BLaER1 (cell line): ENCODE results near the gene GPR108.
"Not testable (repeated sequence)": the region's sequence is repeated elsewhere in the genome, so short reads cannot be mapped to it uniquely, and the experiment has no call there.

Experiments used
- H3K27ac ChIP-seq: shearing (Covaris generic); formaldehyde crosslinking; 2 replicates; pipeline ENCODE4 v1.8.1; 2022
- H3K27me3 ChIP-seq: shearing (Covaris generic); formaldehyde crosslinking; 2 replicates; pipeline ENCODE4 v1.8.1; 2022
- H3K36me3 ChIP-seq: shearing (Covaris generic); formaldehyde crosslinking; 2 replicates; pipeline ENCODE4 v1.8.1; 2022
- H3K4me1 ChIP-seq: shearing (Covaris generic); formaldehyde crosslinking; 2 replicates; pipeline ENCODE4 v1.8.1; 2022
- H3K4me2 ChIP-seq: shearing (Covaris generic); formaldehyde crosslinking; 2 replicates; pipeline ENCODE4 v1.8.1; 2022
- H3K4me3 ChIP-seq: shearing (Covaris generic); formaldehyde crosslinking; 2 replicates; pipeline ENCODE4 v1.8.1; 2022
- H3K9ac ChIP-seq: shearing (Covaris generic); formaldehyde crosslinking; 2 replicates; pipeline ENCODE4 v1.8.1; 2022
- H3K9me3 ChIP-seq: shearing (Covaris generic); formaldehyde crosslinking; 2 replicates; pipeline ENCODE4 v1.8.1; 2022
- H4K20me1 ChIP-seq: shearing (Covaris generic); formaldehyde crosslinking; 2 replicates; pipeline ENCODE4 v1.8.1; 2022
- Cebpa-rat ChIP-seq: shearing (Covaris generic); IDR thresholded peaks from 2 replicates; pipeline ENCODE4 v1.8.1; 2022

Gene GPR108

DNA sequence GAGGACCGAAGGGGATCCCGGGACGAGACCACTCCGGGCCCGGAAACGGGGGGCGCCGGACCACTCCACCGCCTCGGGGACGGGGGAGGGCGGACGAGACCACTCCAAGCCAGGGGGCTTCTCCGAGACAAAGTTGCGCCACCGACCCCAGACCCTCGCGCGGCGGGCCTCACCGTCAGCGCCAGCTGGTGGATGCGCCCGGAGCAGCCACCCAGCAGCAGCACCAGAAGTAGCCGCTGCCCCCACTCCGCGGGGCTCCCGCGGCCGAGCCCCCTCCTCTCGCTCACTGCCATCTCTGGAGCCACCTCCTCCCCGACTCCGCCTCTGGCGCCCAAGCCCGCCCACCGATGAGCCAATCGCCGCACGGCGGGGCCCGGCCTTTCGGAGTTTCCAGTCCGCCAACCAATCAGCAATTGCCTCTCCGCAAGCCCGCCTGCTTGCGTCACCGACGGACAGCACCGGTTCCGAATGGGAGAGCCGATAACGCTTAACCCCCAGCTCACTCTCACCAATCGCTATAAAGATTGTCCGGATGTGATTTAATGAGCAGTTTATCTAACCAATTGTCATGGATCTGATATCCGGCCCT lies at the start of gene GPR108:
GPR108 (minus strand) TSS at position 297 of the 589 bp plus-strand sequence; CDS start at position 293, 4 bp downstream.
- H3K36me3 ChIP-seq = peaks cover 16% of the 10 kb centered on the region
- peak within 1 kb of the TSS; percentile 97 for H3K4me2 ChIP-seq
- peak within 1 kb of the TSS; percentile 99 for H3K27ac ChIP-seq
- peaks cover 9% of the 10 kb centered on the region; the same call in 1 of the 2 replicates for H4K20me1 ChIP-seq
- peak; percentile 14; the same call in 1 of the 2 replicates for TF ChIP-seq Cebpa-rat
- peaks cover 45% of the 10 kb centered on the region for H3K4me1 ChIP-seq
- H3K27me3 ChIP-seq = no peaks in the 10 kb centered on the region
- H3K9me3 ChIP-seq = no peaks in the 10 kb centered on the region
- H3K9ac ChIP-seq = peak within 1 kb of the TSS; percentile 96
- H3K4me3 ChIP-seq = peak within 1 kb of the TSS; percentile 90

DNA sequence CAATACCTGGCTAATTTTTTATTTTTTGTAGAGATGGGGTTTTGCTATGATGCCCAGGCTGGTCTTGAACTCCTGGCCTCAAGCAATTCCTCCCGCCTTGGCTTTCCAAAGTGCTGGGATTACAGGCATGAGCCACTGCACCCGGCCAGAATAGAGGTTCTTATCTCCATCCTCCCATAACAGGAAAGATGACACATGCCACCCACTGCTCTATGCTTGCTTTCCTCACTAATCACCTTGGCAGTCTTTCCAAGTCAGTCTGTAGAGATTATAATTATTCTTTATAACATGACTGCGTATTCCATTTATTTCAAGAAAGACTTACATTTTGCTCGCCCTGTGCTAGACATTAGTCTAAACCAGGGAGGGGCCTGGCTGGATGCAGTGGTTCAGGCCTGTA lies 41.8 kb upstream of the GPR108 start:
- no peak overlapping the region for H3K9ac ChIP-seq
- no peak overlapping the region for H3K4me3 ChIP-seq
- TF ChIP-seq Cebpa-rat = no peak
- H3K27ac ChIP-seq = no peak overlapping the region
- H4K20me1 ChIP-seq = peaks cover 100% of the 10 kb centered on the region
- peaks cover 90% of the 10 kb centered on the region for H3K36me3 ChIP-seq
- H3K4me2 ChIP-seq = 0 out of 2 replicates have a peak overlapping the region, but pooled peaks have one; percentile 17
- no peaks in the 10 kb centered on the region for H3K27me3 ChIP-seq
- peaks cover 47% of the 10 kb centered on the region for H3K4me1 ChIP-seq
- no peaks in the 10 kb centered on the region for H3K9me3 ChIP-seq

DNA sequence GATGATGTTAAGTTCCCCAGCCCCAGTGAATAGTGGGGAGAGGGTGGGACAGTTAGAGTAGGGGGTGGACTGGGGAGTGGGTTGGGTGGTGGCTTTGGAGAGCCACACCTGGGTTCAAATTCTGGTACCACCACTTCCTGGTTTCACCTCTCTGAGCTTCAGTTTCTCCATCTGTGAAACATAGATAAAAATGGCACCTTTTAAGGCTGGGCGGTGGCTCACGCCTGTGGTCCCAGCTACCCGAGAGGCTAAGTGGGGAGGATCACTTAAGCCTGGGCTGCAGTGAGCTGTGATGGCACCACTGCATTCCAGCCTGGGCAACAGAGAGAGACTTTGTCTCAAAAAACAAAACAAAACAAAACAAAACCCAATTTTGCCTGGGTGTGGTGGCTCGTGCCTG lies 41.0 kb upstream of the GPR108 start:
- Histone ChIP-seq H3K4me2 (peak overlapping the region; percentile 54), H3K27me3 (no peaks in the 10 kb centered on the region), H3K4me3 (no peak overlapping the region), H3K4me1 (peaks cover 47% of the 10 kb centered on the region), H3K9ac (no peak overlapping the region), H3K27ac (peak overlapping the region; percentile 28; the same call in 1 of the 2 replicates), H4K20me1 (peaks cover 100% of the 10 kb centered on the region), H3K9me3 (no peaks in the 10 kb centered on the region), H3K36me3 (peaks cover 82% of the 10 kb centered on the region)
- no peak for TF ChIP-seq Cebpa-rat

DNA sequence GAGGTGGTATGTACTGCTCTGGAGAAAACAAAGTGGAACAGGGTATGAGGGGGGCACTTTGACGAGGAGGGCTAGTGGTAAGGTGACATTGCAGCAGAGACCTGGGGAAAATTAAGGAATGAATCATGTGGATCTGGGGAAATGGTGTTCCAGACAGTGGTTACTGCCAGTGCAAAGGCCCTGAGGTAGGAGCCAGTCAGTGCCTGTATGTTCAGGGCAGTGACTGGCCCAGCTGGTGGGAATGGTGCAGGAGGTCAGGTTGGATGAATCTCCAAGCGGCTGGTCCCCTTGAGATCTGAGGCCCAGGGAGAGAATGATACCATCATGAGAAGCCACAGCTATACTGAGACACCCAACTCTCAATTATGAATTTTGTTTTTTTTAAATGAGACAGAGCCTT lies 40.1 kb upstream of the GPR108 start:
- H3K4me1 ChIP-seq = peaks cover 47% of the 10 kb centered on the region
- H3K4me3 ChIP-seq = no peak overlapping the region
- H3K9me3 ChIP-seq = no peaks in the 10 kb centered on the region
- H3K27me3 ChIP-seq = no peaks in the 10 kb centered on the region
- H3K36me3 ChIP-seq = peaks cover 72% of the 10 kb centered on the region
- TF ChIP-seq Cebpa-rat = no peak
- H4K20me1 ChIP-seq = peaks cover 92% of the 10 kb centered on the region
- H3K27ac ChIP-seq = no peak overlapping the region; the same call in 1 of the 2 replicates
- H3K9ac ChIP-seq = no peak overlapping the region
- peak overlapping the region; percentile 54 for H3K4me2 ChIP-seq

DNA sequence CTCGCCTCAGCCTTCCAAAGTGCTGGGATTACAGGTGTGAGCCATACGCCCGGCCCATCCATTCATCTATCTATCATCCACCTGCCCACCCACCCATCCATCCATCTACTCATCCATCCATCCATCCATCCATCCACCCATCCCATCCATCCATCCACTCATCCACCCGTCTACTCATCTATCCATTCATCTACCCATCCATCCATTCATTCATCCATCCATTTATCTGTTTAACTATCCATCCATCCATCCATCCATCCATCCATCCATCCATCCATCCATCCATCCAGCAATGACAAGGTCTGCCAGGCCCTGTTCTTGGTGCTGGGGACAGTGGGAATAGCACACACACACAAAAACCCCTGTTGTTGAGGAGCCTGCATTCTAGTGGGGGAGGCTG lies 39.6 kb upstream of the GPR108 start:
- TF ChIP-seq Cebpa-rat = no peak
- no peak overlapping the region for H3K27ac ChIP-seq
- no peaks in the 10 kb centered on the region for H3K9me3 ChIP-seq
- H3K36me3 ChIP-seq = peaks cover 68% of the 10 kb centered on the region
- no peak overlapping the region for H3K4me3 ChIP-seq
- H3K4me1 ChIP-seq = peaks cover 49% of the 10 kb centered on the region
- no peak overlapping the region for H3K9ac ChIP-seq
- H4K20me1 ChIP-seq = peaks cover 88% of the 10 kb centered on the region
- no peaks in the 10 kb centered on the region for H3K27me3 ChIP-seq
- H3K4me2 ChIP-seq = peak overlapping the region; percentile 54

DNA sequence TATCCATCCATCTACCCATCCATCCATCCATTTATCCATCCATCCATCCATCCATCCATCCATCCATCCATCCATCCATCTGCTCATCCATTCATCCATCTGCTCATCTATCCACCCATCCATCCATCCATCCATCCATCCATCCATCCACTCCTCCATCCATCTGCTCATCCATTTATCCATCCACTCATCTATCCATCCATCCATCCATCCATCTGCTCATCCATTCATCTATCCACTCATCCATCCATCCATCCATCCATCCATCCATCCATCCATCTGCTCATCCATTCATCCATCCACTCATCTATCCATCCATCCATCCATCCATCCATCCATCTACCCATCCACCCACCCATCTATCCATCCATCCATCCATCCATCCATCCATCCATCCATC lies 38.7 kb upstream of the GPR108 start:
- not testable (repeated sequence) for H3K4me3 ChIP-seq, H3K27ac ChIP-seq, H3K9ac ChIP-seq, H3K4me2 ChIP-seq, H3K27me3 ChIP-seq, H3K9me3 ChIP-seq
- Histone ChIP-seq H3K36me3 (peaks cover 58% of the 10 kb centered on the region), H3K4me1 (peaks cover 53% of the 10 kb centered on the region), H4K20me1 (peaks cover 79% of the 10 kb centered on the region)

DNA sequence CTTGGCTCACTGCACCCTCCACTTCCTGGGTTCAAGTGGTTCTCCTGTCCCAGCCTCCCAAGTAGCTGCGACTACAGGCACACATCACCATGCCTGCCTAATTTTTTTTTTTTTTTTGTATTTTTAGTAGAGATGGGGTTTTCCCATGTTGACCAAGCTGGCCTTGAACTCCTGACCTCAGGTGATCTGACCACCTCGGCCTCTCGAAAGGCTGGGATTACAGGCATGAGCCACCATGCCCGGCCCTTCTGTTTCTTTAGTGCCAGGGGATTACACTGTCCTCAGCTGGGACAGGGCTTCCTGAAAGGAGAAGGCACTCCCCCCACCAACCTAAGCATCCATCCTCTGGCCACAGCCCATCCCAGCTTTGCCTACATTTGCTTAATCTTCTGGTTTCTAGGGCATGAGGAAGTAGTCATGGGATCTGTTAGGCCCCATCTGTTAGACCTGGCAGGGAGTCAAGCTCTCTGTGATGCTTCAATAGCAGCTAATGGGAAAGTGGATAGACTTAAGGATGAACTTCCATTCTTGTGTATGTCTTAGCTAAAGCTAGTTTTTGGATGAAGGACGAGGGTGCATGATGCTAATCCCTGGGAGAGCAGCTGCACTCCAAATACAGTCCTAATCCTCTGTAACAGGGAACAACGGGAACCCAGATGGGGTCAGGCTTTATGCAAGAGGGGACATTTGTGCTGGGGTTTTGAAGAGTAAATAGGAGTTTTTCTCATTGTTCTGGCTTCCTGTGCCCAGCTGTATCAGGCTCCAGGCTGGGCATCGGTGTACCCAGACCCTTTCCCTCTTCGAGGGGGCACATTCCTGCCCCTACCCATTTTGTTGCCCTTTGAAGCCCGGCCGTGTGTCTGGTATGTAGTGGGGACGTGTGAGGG lies 37.7 kb upstream of the GPR108 start:
- no peak for TF ChIP-seq Cebpa-rat
- Histone ChIP-seq H3K9me3 (no peaks in the 10 kb centered on the region), H3K9ac (no peak overlapping the region), H3K27ac (peak overlapping the region; percentile 28), H4K20me1 (peaks cover 69% of the 10 kb centered on the region), H3K4me2 (peak overlapping the region; percentile 89), H3K27me3 (no peaks in the 10 kb centered on the region), H3K4me3 (peak overlapping the region; percentile 99; the same call in 1 of the 2 replicates), H3K36me3 (peaks cover 49% of the 10 kb centered on the region), H3K4me1 (peaks cover 53% of the 10 kb centered on the region)

DNA sequence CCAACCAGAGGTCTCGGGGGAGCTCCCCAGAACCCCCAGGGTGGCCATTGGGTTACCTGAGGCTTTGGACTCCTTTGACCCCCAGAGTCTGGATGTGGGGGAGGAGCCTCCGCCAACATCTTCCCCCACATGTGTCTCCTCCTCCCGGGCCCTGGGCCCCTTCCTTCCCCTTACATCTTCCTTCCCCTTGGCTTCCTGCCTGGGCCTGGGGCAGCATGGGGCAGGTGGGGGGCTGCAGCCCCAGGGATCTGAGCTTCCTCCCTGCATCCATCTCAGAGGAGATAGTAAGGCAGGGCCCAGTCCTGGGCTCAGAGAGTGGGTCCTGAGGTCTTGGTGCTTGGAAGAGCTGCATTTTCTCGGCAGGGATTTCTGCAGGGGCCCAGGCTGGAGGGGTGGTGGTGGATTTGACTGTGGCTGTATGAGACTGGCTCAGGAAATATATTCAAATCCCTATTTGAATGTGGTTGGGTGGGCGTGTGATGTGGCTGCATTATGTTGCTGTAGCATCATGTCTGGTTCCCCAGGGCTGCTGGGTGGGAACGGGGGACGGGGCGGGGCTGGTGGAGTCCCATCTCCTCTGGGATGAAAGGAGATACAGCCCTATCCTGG lies 36.0 kb upstream of the GPR108 start:
- H3K27ac ChIP-seq = peak overlapping the region; percentile 99
- H3K9ac ChIP-seq = peak overlapping the region; percentile 93
- H3K36me3 ChIP-seq = peaks cover 35% of the 10 kb centered on the region
- H3K4me1 ChIP-seq = peaks cover 44% of the 10 kb centered on the region
- peaks cover 52% of the 10 kb centered on the region for H4K20me1 ChIP-seq
- H3K9me3 ChIP-seq = no peaks in the 10 kb centered on the region
- peak overlapping the region; percentile 99 for H3K4me3 ChIP-seq
- no peak for TF ChIP-seq Cebpa-rat
- no peaks in the 10 kb centered on the region for H3K27me3 ChIP-seq
- peak overlapping the region; percentile 89 for H3K4me2 ChIP-seq

DNA sequence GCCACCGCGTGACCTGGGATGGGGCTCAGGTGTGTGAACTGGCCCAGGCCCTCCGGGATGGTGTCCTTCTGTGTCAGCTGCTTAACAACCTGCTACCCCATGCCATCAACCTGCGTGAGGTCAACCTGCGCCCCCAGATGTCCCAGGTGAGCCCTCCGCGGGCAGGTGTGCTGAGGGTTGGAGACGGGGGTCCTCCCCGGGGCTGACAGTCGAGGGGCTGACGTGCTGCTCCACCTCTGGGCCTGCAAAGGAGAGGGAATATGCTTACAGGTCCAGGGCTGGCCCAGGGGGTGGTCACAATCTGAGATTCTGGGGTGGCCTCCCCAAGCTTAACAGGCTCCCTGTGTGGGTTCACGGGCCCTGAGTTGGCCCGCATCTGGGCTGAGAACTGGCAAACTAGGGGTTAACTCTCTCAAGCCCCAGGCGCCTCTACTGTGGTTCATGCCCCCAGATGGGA lies 35.5 kb upstream of the GPR108 start:
- no peaks in the 10 kb centered on the region for H3K27me3 ChIP-seq
- peak overlapping the region; percentile 99 for H3K27ac ChIP-seq
- peak overlapping the region; percentile 89 for H3K4me2 ChIP-seq

More for the DNA sequence above, 35.5 kb upstream of the GPR108 start:
- TF ChIP-seq Cebpa-rat = no peak
- peaks cover 30% of the 10 kb centered on the region for H3K36me3 ChIP-seq
- peak overlapping the region; percentile 93 for H3K9ac ChIP-seq
- no peaks in the 10 kb centered on the region for H3K9me3 ChIP-seq
- peaks cover 47% of the 10 kb centered on the region for H4K20me1 ChIP-seq
- peaks cover 44% of the 10 kb centered on the region for H3K4me1 ChIP-seq
- peak overlapping the region; percentile 99 for H3K4me3 ChIP-seq
